MM.1S (cell line): ENCODE data around the gene ADCY9.

Source experiments
- DNase-seq: peaks from one replicate; pipeline ENCODE4 v3.0.0-alpha.2; 2015
- H2AFZ ChIP-seq: fragments of 300-600 bp; sonication (generic); 2 replicates; pipeline ENCODE4 v1.6.0; 2016; ENCODE audit warnings: antibody characterized with exemption, low read length
- H3F3A ChIP-seq: fragments of 300-600 bp; sonication (generic); 2 replicates; pipeline ENCODE4 v1.6.1; 2016; ENCODE audit warnings: mild to moderate bottlenecking, antibody characterized with exemption, low read length, moderate library complexity, mixed read lengths; ENCODE audit not compliant: insufficient read depth
- H3K27ac ChIP-seq: fragments of 300-600 bp; sonication (generic); 2 replicates; pipeline ENCODE4 v1.5.1; 2016; ENCODE audit warnings: mild to moderate bottlenecking, low read length
- H3K27me3 ChIP-seq: fragments of 300-600 bp; sonication (generic); replicated peaks from 2 replicates; pipeline ENCODE4 v1.6.0; 2016; ENCODE audit warnings: low read length; ENCODE audit not compliant: insufficient read depth
- H3K36me3 ChIP-seq: fragments of 300-600 bp; sonication (generic); replicated peaks from 2 replicates; pipeline ENCODE4 v1.6.1; 2016; ENCODE audit warnings: mild to moderate bottlenecking, low read length, mixed read lengths; ENCODE audit not compliant: insufficient read depth
- H3K4me1 ChIP-seq: fragments of 300-600 bp; sonication (generic); 2 replicates; pipeline ENCODE4 v1.6.1; 2016; ENCODE audit warnings: low read length, mixed read lengths
- H3K4me2 ChIP-seq: fragments of 300-600 bp; sonication (generic); 2 replicates; pipeline ENCODE4 v1.6.0; 2016; ENCODE audit warnings: low read depth, low read length
- H3K4me3 ChIP-seq: fragments of 300-600 bp; sonication (generic); 2 replicates; pipeline ENCODE4 v1.5.1; 2016; ENCODE audit warnings: low read length, mixed read lengths
- H3K79me2 ChIP-seq: fragments of 300-600 bp; sonication (generic); 2 replicates; pipeline ENCODE4 v1.6.1; 2016; ENCODE audit warnings: mixed run types, low read length, mixed read lengths
- H3K9ac ChIP-seq: fragments of 300-600 bp; sonication (generic); 2 replicates; pipeline ENCODE4 v1.6.1; 2016; ENCODE audit warnings: low read length, mixed read lengths
- H3K9me2 ChIP-seq: fragments of 300-600 bp; sonication (generic); replicated peaks from 2 replicates; pipeline ENCODE4 v1.6.1; 2016; ENCODE audit warnings: mild to moderate bottlenecking, low read length, mixed read lengths; ENCODE audit not compliant: insufficient read depth
- H3K9me3 ChIP-seq: fragments of 300-600 bp; sonication (generic); replicated peaks from 2 replicates; pipeline ENCODE4 v1.6.1; 2016; ENCODE audit warnings: mild to moderate bottlenecking, low read length, mixed read lengths; ENCODE audit not compliant: insufficient read depth
- H4K20me1 ChIP-seq: fragments of 300-600 bp; sonication (generic); 2 replicates; pipeline ENCODE4 v1.6.1; 2016; ENCODE audit warnings: mild to moderate bottlenecking, low read length, moderate library complexity, mixed read lengths; ENCODE audit not compliant: insufficient read depth
- CTCF ChIP-seq: fragments of 300-600 bp; sonication (generic); IDR thresholded peaks from 2 replicates; pipeline ENCODE4 v1.5.1; 2016; ENCODE audit warnings: antibody characterized with exemption, low read length, mixed read lengths
- EZH2 ChIP-seq: fragments of 300-600 bp; sonication (generic); optimal IDR thresholded peaks from 2 replicates; pipeline ENCODE3; 2017; ENCODE audit warnings: low read depth, mild to moderate bottlenecking, antibody characterized with exemption, low read length, mixed read lengths
- EZH2phosphoT487 ChIP-seq: fragments of 300-600 bp; sonication (generic); IDR thresholded peaks from 2 replicates; pipeline ENCODE4 v1.6.1; 2018; ENCODE audit warnings: antibody characterized with exemption, low read length

ADCY9 gene

DNA sequence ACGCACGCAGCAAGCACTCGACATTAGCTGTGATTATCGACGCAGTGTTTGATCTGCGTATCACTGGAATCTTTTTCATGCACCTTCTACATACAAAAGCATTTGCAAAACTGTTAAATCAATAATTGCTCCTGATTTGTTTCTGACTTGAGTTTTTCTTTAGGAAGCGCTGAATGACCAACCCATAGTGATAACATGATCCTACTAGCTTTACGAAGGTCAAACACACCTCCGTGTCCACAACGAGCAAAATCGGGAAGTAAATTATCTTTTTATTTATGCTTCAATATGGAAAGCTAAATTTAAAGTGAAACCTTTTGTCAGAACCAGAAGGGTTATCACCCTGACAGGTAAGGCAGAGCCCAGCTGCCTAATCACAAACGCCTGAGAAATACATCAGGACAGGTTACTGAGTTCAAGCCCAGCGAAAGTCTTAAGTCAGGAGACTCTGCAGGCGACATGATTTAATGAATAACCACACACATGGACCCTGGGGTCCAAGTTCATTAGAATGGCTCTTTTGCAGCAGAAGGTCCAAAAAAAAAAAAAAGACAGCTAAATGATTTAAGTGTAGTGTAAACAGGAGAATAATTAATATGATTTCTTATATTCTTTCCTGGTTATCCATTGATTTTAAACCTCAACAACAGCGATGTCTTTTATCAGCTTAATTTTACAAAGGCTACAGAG lies 104.2 kb downstream of the ADCY9 start:
- no peak overlapping the region for H3K27ac ChIP-seq
- peaks cover 50% of the 10 kb centered on the region for H3K27me3 ChIP-seq
- H3K9me3 ChIP-seq, result no peaks in the 10 kb centered on the region
- H3K79me2 ChIP-seq, result no peaks in the 10 kb centered on the region
- no peaks in the 10 kb centered on the region for H3K4me1 ChIP-seq
- no peaks in the 10 kb centered on the region for H3F3A ChIP-seq
- no peak overlapping the region for H2AFZ ChIP-seq
- H3K4me2 ChIP-seq, result no peak overlapping the region
- H3K4me3 ChIP-seq, result no peak overlapping the region
- TF ChIP-seq EZH2phosphoT487 (no peak), CTCF (no peak), EZH2 (no peak)
- H3K9me2 ChIP-seq, result no peaks in the 10 kb centered on the region
- DNase-seq, result no peak
- no peak overlapping the region for H3K9ac ChIP-seq
- no peaks in the 10 kb centered on the region for H3K36me3 ChIP-seq
- no peaks in the 10 kb centered on the region for H4K20me1 ChIP-seq

- H3K36me3 ChIP-seq, result no peaks in the 10 kb centered on the region
- H3K9ac ChIP-seq, result no peak overlapping the region
- H4K20me1 ChIP-seq, result no peaks in the 10 kb centered on the region
- no peak overlapping the region for H3K4me2 ChIP-seq
- no peaks in the 10 kb centered on the region for H3K79me2 ChIP-seq
- H3K9me2 ChIP-seq, result no peaks in the 10 kb centered on the region
- no peak for DNase-seq
- no peaks in the 10 kb centered on the region for H3K9me3 ChIP-seq
- H3K4me1 ChIP-seq, result no peaks in the 10 kb centered on the region
- H2AFZ ChIP-seq, result no peak overlapping the region
- H3K27me3 ChIP-seq, result peaks cover 57% of the 10 kb centered on the region
- no peak overlapping the region for H3K4me3 ChIP-seq
- TF ChIP-seq EZH2phosphoT487, result no peak
- no peak for TF ChIP-seq CTCF
- no peak for TF ChIP-seq EZH2
- H3K27ac ChIP-seq, result no peak overlapping the region
- H3F3A ChIP-seq, result no peaks in the 10 kb centered on the region
Observed at GRCh38 chr16:4011225-4011939, 104.9 kb downstream of the ADCY9 start.

- Histone ChIP-seq H3K9me2 (no peaks in the 10 kb centered on the region), H3K4me2 (no peak overlapping the region), H3K9me3 (no peaks in the 10 kb centered on the region), H3F3A (no peaks in the 10 kb centered on the region), H3K9ac (no peak overlapping the region), H3K27me3 (peaks cover 64% of the 10 kb centered on the region), H3K79me2 (no peaks in the 10 kb centered on the region), H3K4me1 (no peaks in the 10 kb centered on the region), H3K36me3 (no peaks in the 10 kb centered on the region), H2AFZ (no peak overlapping the region), H3K27ac (no peak overlapping the region), H3K4me3 (no peak overlapping the region), H4K20me1 (no peaks in the 10 kb centered on the region)
- TF ChIP-seq EZH2phosphoT487 (no peak), EZH2 (no peak), CTCF (no peak)
- DNase-seq, result no peak
Observed at GRCh38 chr16:4010225-4011158, 105.8 kb downstream of the ADCY9 start.
